K562 (cell line): ENCODE results near the gene EPC2. TPM values are rescaled to one million over a fixed set of nuclear protein-coding genes. Genes with fewer than 3 reads are reported as not detected.
A peak's percentile ranks its signal among the peaks of the same experiment; 100 is the strongest.

ENCODE experiments used
- ATAC-seq: fragments of 200-7000 bp; cut with Tn5 transposase; 3 replicates; pipeline ENCODE4 v1.9.1; 2020; ENCODE audit warnings: moderate library complexity
- BruUV-seq: library from RNA; stranded (reverse); fragments of 400-500 nt; replicated peaks from 2 replicates; lab custom pipeline; 2021; lab: Mats Ljungman, UMichigan
- CTCF ChIA-PET: fragments of 300-600 bp; formaldehyde crosslinking; extraction: SDS; loops from one replicate; lab custom pipeline; 2021; ENCODE audit warnings: low intra/inter-chr PET ratio; lab: Yijun Ruan, JAX
- POLR2A ChIA-PET: fragments of 300-600, 350-650 bp; sonication (Branson Sonifier 250); formaldehyde crosslinking; extraction: SDS; loops from one replicate; lab custom pipeline; 2021; ENCODE audit warnings: antibody characterized with exemption, inconsistent platforms; lab: Yijun Ruan, JAX
- DNase-seq, 4 experiments: peaks; one replicate each; pipeline versions ENCODE4 v3.0.0 to v3.0.0-alpha.2; 2011 to 2018; ENCODE audit warnings: low spot score in 3 of 4, mixed read lengths in 3 of 4; ENCODE audit errors: extremely low read depth in 1 of 4
- FAIRE-seq: peaks from 2 replicates; lab custom pipeline; 2011; peaks lifted over from hg19 to GRCh38; lab: Jason Lieb, UNC
- H2AFZ ChIP-seq: 2 replicates; pipeline ENCODE4 v1.6.0; 2011; ENCODE audit warnings: low read depth, low read length, control low read depth, inconsistent platforms
- H3K27ac ChIP-seq: fragments of 200-600 bp; 3 replicates; pipeline ENCODE4 v1.8.0; 2011; ENCODE audit warnings: low read depth, mild to moderate bottlenecking, control low read depth, inconsistent platforms, low read length, moderate library complexity, mixed read lengths; ENCODE audit errors: extremely low read depth
- H3K27me3 ChIP-seq, 2 experiments: fragments of 300-600 bp in 1 of 2; 2 replicates in 1 of 2; 3 replicates in 1 of 2; pipeline versions ENCODE4 v1.6.0 to v1.8.0; 2011; ENCODE audit warnings: inconsistent platforms in 2 of 2, low read length in 2 of 2, mild to moderate bottlenecking in 1 of 2, mixed read lengths in 1 of 2, moderate library complexity in 1 of 2; ENCODE audit not compliant: control insufficient read depth in 2 of 2, insufficient read depth in 2 of 2
- H3K36me3 ChIP-seq: fragments of 300-600 bp; 3 replicates; pipeline ENCODE4 v1.8.0; 2011; ENCODE audit warnings: mild to moderate bottlenecking, low read length, inconsistent platforms; ENCODE audit not compliant: control insufficient read depth, insufficient read depth
- H3K4me1 ChIP-seq, 2 experiments: fragments of 200-600 bp in 1 of 2; replicated peaks in 1 of 2; 2 replicates in 1 of 2; 3 replicates in 1 of 2; pipeline versions ENCODE4 v1.5.1 to v1.8.0; 2011; ENCODE audit warnings: inconsistent platforms in 2 of 2, low read length in 2 of 2, mild to moderate bottlenecking in 1 of 2, mixed read lengths in 1 of 2, moderate library complexity in 1 of 2; ENCODE audit not compliant: control insufficient read depth in 2 of 2, insufficient read depth in 2 of 2
- H3K4me2 ChIP-seq: 2 replicates; pipeline ENCODE4 v1.6.1; 2011; ENCODE audit warnings: low read length, control low read depth, inconsistent platforms, mixed read lengths; ENCODE audit not compliant: insufficient read depth
- H3K4me3 ChIP-seq: fragments of 200-600 bp; sonication (generic), shearing (Covaris generic); 2 replicates; pipeline ENCODE4 v1.5.1; 2016; ENCODE audit warnings: control low read depth, inconsistent platforms
- H3K79me2 ChIP-seq: fragments of 200-600 bp; 3 replicates; pipeline ENCODE4 v1.8.0; 2011; ENCODE audit warnings: low read length, inconsistent platforms; ENCODE audit not compliant: control insufficient read depth, insufficient read depth
- H3K9ac ChIP-seq, 2 experiments: 2 replicates each; pipeline versions ENCODE4 v1.6.0 to v1.6.1; 2011; ENCODE audit warnings: low read depth in 2 of 2, low read length in 2 of 2, control low read depth in 1 of 2, inconsistent platforms in 1 of 2, mild to moderate bottlenecking in 1 of 2, mixed read lengths in 1 of 2; ENCODE audit not compliant: insufficient read depth in 1 of 2
- H3K9me1 ChIP-seq: one replicate; pipeline ENCODE4 v1.6.0; 2011; ENCODE audit warnings: inconsistent platforms, mild to moderate bottlenecking, low read length, moderate library complexity; ENCODE audit not compliant: control insufficient read depth, insufficient read depth
- H3K9me3 ChIP-seq: replicated peaks from 2 replicates; pipeline ENCODE4 v1.5.1; 2011; ENCODE audit warnings: low read depth, low read length, inconsistent platforms; ENCODE audit not compliant: control insufficient read depth, insufficient read depth
- H4K20me1 ChIP-seq: replicated peaks from 2 replicates; pipeline ENCODE4 v1.6.1; 2011; ENCODE audit warnings: low read length, inconsistent platforms, mixed read lengths; ENCODE audit not compliant: control insufficient read depth, insufficient read depth
- ATF2 ChIP-seq: sonication (generic); formaldehyde crosslinking; IDR thresholded peaks from 2 replicates; pipeline ENCODE4 v1.8.1; 2022; ENCODE audit warnings: missing genetic modification reagents
- KLF10 ChIP-seq: fragments of 250-450 bp; sonication (Bioruptor Pico); IDR thresholded peaks from 2 replicates; pipeline ENCODE4 v1.6.1; 2021; ENCODE audit warnings: matching md5 sums
- MECOM ChIP-seq: fragments of 250-450 bp; sonication (Bioruptor Pico); IDR thresholded peaks from 2 replicates; pipeline ENCODE4 v1.8.0; 2022; ENCODE audit warnings: inconsistent platforms
- RAD21 ChIP-seq, 2 experiments: fragments of 250-450 bp in 1 of 2; fragments of 450-650 bp in 1 of 2; sonication (Bioruptor Pico) in 1 of 2; formaldehyde crosslinking in 1 of 2; IDR thresholded peaks in 1 of 2; conservative IDR thresholded peaks in 1 of 2; 2 replicates each; pipeline versions ENCODE4 v1.4.0 to v1.8.0; 2020 to 2022; ENCODE audit warnings: mild to moderate bottlenecking in 2 of 2, moderate library complexity in 1 of 2
- TAF7 ChIP-seq: fragments of 450-650 bp; IDR thresholded peaks from 2 replicates; pipeline ENCODE4 v1.6.1; 2016; ENCODE audit warnings: missing genetic modification characterization, missing compliant biosample characterization
- ZNF316 ChIP-seq: fragments of 450-650 bp; IDR thresholded peaks from 2 replicates; pipeline ENCODE4 v1.6.1; 2016
- in situ Hi-C: fragments of 300-500 bp; cut with MboI; formaldehyde crosslinking; loops from 4 replicates; pipeline ENCODE4 v1.15.0; 2018; ENCODE audit warnings: inconsistent platforms, mixed read lengths
- intact Hi-C: fragments of 100-400 bp; cut with micrococcal nuclease; formaldehyde crosslinking; loops from 2 replicates; pipeline ENCODE4 v1.14.2; 2022
- polyA plus RNA-seq, 8 experiments: library from polyadenylated mRNA; depleted of rRNA in 4 of 8; stranded (reverse) in 5 of 8; unstranded in 3 of 8; fragments of >200 nt; fragmentation: Nextera tagmentation in 2 of 8; fragmentation: Illumina TruSeq in 1 of 8; extraction: Ambion mirVana in 2 of 8; extraction: Trizol in 1 of 8; gene quantifications; 2 replicates each; pipeline versions ENCODE4 v1.2.1 to v1.2.3, GENCODE V29; 2011 to 2014; ENCODE audit warnings: inconsistent platforms in 1 of 8, missing spikeins in 1 of 8
- total RNA-seq, 7 experiments: library from RNA; depleted of rRNA in 6 of 7; stranded (reverse); fragments of >200 nt in 6 of 7; fragmentation: Illumina TruSeq in 2 of 7; extraction: Trizol in 2 of 7; gene quantifications; 2 replicates each; pipeline versions ENCODE4 v1.2.1 to v1.2.3, GENCODE V29; 2011 to 2021; ENCODE audit warnings: low replicate concordance in 1 of 7

EPC2 gene
- total and polyA plus RNA-seq, 9 of the 15 experiments (the other 6 are each of a cell fraction or from before 2014, with no cell fraction given) = 7.0 to 35.8 (median 29.1) TPM

DNA sequence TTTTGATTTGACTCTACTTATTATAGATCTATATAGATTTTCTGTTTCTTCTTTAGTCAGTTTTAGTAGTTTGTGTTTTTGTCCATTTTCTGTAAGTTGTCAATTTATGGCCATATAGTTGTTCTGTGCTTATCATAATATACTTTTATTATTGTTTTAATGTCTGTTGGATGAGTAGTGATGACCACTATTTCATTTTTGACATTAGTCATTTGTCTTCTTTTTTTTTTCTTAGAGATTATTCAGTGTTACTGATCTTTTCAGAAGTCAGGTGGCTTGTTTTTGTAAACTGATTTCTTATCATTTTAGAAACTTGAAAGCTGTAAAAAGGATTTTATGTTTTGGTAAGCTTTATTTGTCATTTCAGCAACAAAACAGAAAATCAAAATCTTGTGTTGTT, 57.3 kb downstream of the EPC2 start:
- TF ChIP-seq KLF10 = no peak
- no peak for TF ChIP-seq MECOM
- TF ChIP-seq ATF2 = no peak
- TF ChIP-seq ZNF316 = peak; percentile 41
- no peak for TF ChIP-seq RAD21 (CRISPR knock-in tag; conservative IDR thresholded peaks at IDR 0.05 in 1 of 2, IDR thresholded peaks at IDR 0.05 in 1 of 2)
- no peak for TF ChIP-seq TAF7
- Histone ChIP-seq H3K4me1 (no peaks in the 10 kb centered on the region), H3K4me2 (no peak overlapping the region), H2AFZ (no peak overlapping the region), H3K27ac (no peak overlapping the region), H4K20me1 (no peaks in the 10 kb centered on the region), H3K27me3 (no peaks in the 10 kb centered on the region), H3K79me2 (peaks cover 30% of the 10 kb centered on the region; the same call in 2 of the 3 replicates), H3K9ac (no peak overlapping the region), H3K9me3 (peaks cover 4% of the 10 kb centered on the region; the same call in 1 of the 2 replicates), H3K36me3 (peaks cover 6% of the 10 kb centered on the region; the same call in 2 of the 3 replicates), H3K4me3 (no peak overlapping the region), H3K9me1 (no peaks in the 10 kb centered on the region)
- BruUV-seq = no TSS peak
- ATAC-seq (no peak), FAIRE-seq (no peak), DNase-seq (no peak)
- intact Hi-C loops (no loop called here), in situ Hi-C loops (no loop called here)
- ChIA-PET POLR2A (no interaction called here), CTCF (no interaction called here)
